GM12873 (cell line): ENCODE data around the gene SAG.

ENCODE experiments used
- CTCF ChIP-seq: IDR thresholded peaks from 2 replicates; pipeline ENCODE4 v1.5.1; 2012; ENCODE audit warnings: low read depth, mild to moderate bottlenecking, moderate library complexity, low read length, control low read depth; ENCODE audit not compliant: insufficient read depth; ENCODE audit errors: missing control alignments

The SAG gene

GRCh38 chr2:233369897-233370685 lies 62.5 kb downstream of the SAG start:
- no peak for TF ChIP-seq CTCF

- no peak for TF ChIP-seq CTCF
These were observed 64.0 kb downstream of the SAG start for GRCh38 chr2:233371641-233372040.

- no peak for TF ChIP-seq CTCF
These were observed 65.2 kb downstream of the SAG start for GRCh38 chr2:233372855-233373254.

- no peak for TF ChIP-seq CTCF
These were observed 65.7 kb downstream of the SAG start for GRCh38 chr2:233373316-233373715.

- no peak for TF ChIP-seq CTCF
These were observed 68.1 kb downstream of the SAG start for GRCh38 chr2:233375490-233376314.

GRCh38 chr2:233379034-233379433 lies 71.4 kb downstream of the SAG start:
- TF ChIP-seq CTCF: no peak

- TF ChIP-seq CTCF: no peak
These were observed 71.8 kb downstream of the SAG start for GRCh38 chr2:233379441-233379840.
